SHP77 treated with DMSO at 0.1 percent for 48 hours (cell line): ENCODE results near the gene SERPINE3.

Source experiments
- DNase-seq: peaks from one replicate; lab custom pipeline; 2025; lab: John Stamatoyannopoulos, UW

The SERPINE3 gene

DNA sequence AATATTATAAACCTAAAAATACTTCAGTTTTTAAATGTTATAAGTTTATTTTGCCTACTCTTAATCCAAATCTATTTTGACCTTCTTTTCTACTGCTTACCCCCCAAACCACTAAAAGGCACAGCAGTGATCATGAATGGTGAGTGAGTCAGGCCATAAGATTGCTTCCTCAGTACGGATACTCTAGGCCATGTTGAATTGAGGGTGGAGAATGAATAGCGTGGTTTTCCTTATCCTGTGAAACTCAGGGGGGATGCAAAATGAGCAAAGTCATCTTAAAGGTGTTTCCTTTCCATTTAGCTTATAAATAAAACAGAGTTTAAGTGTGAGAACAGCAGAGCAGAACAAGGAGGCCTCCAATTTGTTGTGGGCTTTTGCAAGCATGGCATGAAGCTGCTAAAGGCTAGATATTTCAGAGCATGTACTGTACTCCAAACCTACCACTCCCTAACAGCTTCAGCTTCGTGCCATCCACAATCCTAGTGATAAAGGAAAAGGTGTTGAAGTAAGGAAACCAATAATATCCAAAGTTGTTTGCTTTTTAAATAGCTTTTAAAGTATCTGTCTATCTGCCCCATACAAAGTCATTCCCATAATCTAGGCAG lies 25.0 kb downstream of the SERPINE3 start:
- DNase-seq, result no peak

DNA sequence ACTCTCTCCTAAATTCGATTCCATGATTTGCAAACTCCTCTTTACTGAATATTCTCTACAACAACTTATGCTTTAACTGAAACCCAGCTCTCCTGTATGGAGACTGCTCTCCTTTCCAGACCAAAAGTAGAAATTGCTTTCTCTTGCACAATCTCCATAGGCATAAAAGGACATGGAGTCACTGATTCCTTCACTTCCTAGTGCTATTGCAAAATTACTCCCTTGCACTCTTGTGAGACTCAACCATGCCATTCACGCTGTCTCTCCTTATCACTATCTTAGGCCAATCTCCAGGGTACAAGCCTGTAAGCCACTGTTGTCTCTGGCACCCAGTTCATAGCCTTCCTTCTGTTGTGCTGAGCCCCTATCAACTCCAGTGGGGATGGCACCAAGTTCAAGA lies 30.6 kb downstream of the SERPINE3 start:
- DNase-seq, result no peak

GRCh38 chr13:51370811-51371210 lies 31.3 kb downstream of the SERPINE3 start:
- DNase-seq, result no peak

DNA sequence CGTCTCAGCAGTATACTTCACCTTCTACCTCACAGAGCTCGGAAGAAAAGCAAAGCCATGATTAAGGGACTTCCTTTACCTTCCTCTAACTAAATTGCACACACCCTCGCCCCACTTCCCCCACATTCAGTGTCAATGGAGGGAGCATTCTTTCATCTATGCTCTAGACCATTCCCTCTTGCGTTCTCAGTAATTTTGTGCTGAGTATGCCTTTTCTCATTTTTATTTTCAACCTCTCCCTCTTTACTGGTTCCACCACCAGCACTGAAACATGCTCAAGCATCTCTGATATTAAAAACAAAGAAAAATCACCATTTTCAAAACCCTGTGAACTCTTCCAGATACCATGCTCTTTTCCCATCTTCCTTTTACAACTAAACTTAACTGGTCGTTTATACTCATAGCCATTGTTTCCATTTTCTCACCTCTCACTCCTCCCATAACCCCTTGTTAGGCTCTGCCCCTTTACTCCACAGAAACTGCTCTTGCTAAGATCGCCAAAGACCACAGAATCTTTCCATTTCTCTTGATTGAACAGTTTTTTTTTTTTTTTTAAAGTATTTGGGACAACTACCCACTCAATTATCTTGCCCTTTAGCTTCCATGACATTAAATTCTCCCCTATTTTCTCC lies 32.4 kb downstream of the SERPINE3 start:
- DNase-seq, result no peak

DNA sequence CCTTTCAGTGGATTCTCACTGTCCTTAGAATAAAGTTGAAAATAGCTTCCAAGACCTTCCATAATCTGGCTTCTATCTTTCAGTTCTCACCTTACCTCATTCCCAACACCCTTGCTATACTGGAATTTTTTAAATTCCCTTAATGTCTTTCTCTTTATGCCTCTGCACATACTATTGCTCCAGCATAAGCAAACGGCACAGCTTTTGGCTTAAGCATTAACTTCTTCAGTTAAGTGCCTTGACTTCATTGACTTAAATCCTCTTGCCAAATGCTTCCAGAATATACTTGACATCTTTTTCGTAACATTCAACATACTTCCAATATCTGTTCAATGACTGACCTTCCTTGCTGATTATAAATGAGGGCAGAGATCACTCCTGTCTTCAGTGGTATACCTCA lies 34.0 kb downstream of the SERPINE3 start:
- no peak for DNase-seq

DNA sequence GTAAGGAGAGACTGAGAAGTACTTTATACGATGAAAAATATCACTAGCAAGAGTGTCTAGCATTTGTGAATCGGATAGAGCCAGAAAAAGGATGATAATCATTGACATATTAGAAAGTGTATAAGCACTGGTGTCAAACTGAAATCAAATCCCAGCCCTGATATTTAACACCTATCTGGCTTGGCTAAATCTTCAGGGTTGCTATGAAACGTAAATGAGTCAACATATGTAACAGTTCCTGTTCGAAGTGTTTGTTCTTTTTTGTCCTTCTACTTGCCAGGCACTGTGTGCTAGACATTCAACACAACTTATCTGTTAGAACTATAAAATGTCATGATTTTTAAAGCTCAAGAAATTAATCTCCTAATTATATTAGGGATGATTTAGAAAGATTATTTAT lies 40.8 kb downstream of the SERPINE3 start:
- DNase-seq, result no peak

DNA sequence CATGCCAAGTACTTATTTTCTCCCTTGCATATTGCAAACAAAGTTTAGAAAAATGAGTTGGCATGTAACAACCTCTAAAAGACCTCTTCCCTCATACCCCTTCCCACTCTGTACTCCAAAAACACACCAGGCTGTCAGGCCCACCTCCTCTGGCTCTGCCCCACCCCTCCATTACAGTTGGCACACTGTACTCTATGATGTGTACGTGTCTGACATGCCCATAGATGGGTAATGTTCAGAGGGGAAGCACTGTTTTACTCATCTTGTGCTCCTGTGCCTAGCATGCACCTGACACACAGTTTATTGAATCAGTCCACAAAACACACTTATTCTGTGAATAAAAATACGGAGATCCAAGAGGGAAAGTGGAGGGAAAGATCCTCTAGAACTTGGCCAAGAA lies 45.6 kb downstream of the SERPINE3 start:
- no peak for DNase-seq

DNA sequence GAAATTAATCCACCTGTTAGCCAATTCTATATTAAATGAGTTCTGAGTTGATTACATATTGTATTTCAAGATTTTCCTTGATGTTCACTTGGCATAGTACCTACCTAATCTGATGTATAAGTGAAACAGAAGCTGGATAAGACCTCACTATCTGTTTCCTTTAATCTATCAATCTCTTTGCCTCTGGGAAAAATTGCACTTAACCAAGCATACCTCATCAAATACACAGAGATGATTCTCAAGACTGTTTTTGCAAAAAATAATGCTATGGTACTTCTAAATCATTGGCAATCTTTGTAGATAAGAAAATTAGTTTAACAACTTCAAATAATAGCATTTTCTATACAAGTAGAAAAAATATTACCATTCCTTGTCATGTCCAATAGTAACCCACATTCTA lies 55.2 kb downstream of the SERPINE3 start:
- DNase-seq, result no peak

GRCh38 chr13:51396352-51396751 lies 56.9 kb downstream of the SERPINE3 start:
- DNase-seq, result no peak

DNA sequence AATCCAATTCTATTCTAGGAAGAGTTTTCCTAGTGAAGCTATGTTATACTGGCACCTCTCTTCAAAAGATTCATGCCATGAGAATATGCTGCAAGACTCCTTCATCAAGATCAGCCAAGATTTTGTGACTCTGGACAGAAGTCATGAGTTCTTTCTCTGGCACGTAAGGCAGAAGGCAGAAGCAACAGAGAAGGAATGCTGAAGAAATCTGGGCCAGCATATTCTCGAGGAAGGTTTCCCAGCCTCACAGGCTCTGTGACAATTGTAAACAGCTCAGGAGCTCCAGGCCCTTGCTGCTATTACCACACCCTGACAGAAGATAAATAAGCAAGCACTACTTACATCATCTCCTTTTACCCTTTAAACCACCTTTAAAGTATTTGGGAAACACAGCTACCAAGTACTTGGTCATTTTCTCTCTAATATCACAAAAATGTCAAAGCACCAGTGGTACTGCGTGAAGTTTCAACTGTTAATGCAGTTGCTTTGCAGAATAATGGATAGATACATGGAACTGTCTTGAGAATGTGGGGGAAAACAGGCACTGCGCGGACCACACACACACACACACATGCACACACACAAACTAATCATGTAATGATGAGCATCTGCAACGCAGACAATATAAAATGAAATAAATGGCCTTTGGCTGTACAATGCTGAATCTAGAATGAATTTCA lies 57.9 kb downstream of the SERPINE3 start:
- no peak for DNase-seq

GRCh38 chr13:51405176-51405575 lies 65.7 kb downstream of the SERPINE3 start:
- no peak for DNase-seq

DNA sequence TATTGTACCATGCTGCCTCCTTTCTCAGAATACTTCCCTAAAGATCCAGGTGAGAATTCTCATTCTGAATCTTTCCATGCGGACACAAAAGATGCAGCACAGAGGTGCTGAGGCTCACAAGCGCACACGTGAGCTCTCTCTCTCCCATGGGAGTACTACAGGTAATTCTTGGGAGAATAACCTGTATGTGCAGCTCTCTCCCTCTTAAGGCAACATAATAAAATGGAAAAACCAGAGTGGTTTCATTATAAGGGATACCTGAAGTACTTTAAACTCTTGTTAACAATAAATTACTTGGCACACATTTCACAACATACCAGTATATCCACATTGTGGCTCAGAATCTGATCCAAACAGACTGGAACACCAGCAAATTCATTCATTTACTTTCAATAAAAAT lies 72.9 kb downstream of the SERPINE3 start:
- DNase-seq, result no peak
